ENCODE measurements around the gene OXGR1.

Gene OXGR1

DNA sequence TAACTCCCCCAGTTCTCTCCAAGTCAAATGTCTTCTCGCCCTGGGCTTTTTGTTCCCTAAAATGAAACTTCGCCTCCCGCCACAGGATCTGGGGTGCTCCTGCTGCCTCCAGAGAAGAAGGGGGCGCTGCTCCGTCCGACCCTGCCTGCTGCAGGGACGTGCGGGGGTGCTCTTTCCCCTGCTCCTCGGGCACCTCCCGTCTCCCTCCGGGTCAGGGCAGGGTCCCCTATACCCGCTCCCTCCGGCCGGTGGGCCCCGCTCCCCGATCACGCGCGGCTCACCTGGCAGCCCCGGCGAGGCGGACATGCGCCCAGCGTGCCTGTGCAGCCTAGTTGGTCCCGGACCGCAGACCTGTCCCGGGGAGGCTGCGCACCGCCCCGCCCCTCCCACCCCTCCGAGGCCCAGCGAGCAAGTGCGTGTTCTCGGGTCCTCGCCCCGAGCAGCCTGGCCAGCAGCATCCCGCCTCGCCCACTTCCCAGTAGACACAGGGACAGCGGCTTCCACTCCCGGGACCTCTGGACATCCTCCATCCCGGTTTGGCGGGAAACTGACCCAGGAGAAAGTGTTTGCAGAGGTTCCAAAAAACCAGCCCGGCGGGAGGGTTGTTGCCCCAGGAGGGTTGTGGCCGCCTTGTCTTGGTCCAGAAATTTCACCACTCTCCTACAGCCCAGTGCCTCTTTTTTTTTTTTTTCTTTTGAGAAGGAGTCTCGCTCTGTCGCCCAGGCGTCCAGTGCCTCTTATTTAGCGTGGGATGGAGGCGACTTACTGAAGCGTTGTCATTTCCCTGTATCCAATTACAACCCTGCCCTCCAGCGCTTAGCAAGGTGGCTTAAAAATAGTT lies at the start of gene OXGR1:
OXGR1 (minus strand) TSS at position 460 of the 841 bp plus-strand sequence. CDS start 6,717 bp downstream, outside the sequence.
- TF ChIP-seq, protein P1, sequence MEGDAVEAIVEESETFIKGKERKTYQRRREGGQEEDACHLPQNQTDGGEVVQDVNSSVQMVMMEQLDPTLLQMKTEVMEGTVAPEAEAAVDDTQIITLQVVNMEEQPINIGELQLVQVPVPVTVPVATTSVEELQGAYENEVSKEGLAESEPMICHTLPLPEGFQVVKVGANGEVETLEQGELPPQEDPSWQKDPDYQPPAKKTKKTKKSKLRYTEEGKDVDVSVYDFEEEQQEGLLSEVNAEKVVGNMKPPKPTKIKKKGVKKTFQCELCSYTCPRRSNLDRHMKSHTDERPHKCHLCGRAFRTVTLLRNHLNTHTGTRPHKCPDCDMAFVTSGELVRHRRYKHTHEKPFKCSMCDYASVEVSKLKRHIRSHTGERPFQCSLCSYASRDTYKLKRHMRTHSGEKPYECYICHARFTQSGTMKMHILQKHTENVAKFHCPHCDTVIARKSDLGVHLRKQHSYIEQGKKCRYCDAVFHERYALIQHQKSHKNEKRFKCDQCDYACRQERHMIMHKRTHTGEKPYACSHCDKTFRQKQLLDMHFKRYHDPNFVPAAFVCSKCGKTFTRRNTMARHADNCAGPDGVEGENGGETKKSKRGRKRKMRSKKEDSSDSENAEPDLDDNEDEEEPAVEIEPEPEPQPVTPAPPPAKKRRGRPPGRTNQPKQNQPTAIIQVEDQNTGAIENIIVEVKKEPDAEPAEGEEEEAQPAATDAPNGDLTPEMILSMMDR (IDR thresholded peaks at IDR 0.05) = no peak

DNA sequence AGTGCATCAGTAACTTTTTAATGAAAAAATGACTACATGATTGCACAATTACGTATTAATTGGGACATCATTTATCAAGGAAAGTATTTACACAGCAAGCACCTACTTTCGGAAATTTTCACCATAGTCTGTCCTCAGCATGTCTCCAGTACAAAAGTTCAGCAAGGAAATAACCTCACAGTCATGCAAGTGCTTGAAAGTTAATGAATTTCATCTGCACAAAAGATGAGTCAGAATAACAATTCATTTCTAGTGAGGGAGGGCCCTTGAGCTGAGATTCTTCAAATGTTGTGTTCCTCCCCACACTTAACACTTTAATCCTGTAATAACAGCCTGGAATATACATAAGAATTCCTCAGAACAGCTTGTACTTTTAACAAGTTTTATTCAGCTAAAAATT lies 49.0 kb upstream of the OXGR1 start:
- TF ChIP-seq, protein P1 (IDR thresholded peaks at IDR 0.05) = no peak

DNA sequence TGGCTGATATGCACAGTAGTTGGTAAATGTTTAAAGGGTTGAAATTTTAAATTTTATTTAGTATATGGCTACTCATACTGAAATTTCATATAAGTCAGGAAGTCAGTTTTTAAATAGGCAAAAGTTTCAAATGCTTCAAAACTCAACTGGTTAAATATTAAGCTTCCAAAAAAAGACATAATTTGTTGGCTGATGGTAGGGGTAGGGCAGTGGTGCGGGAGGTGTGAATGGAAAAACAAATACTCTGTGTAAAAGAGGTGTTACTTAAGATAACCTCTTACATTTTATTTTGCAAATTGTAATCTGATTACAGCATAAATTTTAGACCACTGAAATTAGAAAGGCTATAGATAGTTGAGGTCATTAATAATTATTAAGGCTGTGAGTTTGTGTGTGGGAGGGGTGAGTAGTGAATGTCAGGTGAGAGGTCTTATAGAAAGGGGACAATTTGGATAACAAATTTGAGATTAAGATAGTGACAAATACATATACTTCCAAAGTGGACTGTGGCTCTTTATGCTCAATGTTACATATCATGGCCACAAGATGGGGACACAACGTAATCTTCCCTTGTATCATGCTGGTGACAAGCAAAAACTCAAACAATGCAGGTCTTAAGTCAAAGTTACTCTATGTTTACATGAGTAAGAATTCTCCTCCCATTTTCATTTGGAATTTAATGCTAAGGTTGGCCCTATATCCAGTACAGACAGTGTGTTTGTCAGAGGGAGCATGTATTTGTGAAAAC lies 36.6 kb upstream of the OXGR1 start:
- TF ChIP-seq, protein P1 (IDR thresholded peaks at IDR 0.05) = peak; percentile 31; the same call in 1 of the 2 replicates

DNA sequence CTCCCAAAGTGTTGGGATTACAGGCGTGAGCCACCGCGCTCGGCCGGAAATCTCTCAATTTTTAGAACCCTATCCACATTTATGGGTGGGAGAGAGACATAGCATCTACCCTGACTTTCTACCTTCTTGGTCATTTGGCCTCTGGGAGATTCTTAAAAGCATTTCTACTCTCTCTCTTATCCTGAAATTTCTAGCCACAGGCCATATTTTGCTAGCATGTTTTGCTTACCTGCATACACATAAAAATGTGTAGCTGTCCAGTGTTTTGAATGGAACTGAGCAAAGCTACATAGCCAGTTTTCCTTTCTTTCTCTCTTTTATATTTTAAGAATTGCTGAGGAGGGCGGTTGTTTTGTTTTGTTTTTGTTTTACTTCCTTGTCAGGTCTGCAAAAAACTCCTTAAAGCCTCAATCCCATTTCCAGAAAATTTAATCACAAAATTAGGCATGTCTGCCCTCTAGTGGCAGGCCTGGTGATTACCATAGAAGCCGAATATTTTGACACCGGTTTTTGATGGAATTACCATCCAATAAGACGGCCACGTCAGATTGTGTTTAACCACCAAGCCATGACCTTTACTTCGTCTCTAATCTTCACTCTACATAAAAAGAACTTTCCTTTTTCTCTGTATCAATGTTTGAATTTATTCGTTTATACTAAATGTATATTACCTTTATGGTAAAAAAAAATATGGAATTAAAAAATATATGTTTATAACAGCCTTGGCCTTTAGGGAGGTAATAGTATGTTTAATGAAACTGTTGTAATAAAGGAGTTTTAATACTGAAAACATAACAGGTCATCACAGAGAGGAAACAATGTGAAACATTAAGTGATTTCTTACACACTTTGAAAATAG lies 34.4 kb upstream of the OXGR1 start:
- TF ChIP-seq, protein P1 (IDR thresholded peaks at IDR 0.05) = peak; percentile 77

DNA sequence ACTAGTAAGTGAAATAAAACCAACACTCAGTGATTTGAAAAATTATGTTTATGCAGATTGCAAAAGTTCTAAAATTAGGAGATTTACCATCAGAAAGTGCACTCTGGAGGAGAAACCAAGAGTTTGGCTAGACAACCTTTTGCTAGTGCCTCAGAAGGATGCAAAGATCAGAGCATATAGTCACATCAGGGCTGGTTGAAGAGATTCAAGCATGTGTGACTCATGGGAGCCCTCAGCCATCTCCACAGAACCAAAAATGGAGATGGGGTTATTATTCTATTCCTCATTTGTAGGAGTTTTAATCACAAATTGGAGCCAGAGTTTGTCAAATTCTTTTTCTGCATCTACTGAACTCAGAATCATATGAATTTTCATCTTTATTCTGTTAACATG lies 32.9 kb upstream of the OXGR1 start:
- TF ChIP-seq, protein P1 (IDR thresholded peaks at IDR 0.05) = no peak

DNA sequence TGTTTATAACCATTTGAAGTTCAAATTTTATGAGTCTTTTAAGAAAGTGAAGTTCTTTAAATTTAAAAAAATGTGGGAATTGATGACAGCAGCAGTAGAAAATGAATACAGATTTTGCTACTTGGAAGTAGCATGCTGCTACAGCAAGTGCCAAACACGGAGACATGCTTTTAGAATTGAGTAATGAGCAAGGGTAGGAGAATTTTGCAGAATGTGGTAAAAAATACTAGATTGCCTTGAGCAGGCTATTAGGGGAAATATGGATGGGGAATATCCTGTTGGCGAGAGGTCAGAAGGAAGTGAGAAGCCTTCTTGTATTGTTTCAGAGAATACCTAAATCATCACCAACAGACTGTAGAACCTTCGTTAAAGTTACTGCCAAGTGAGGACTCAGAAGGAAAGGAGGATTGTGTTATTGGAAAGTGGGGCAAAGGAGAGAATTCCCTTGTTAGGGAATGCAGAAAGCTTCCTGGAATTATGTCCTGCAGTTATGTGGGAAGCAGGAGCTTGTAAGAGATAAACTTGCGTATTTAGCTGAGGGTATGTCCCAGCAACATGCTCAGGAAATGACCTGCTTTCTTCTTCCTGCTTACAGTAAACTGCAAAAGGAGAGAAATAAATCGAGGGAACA lies 32.4 kb upstream of the OXGR1 start:
- TF ChIP-seq, protein P1 (IDR thresholded peaks at IDR 0.05) = no peak

DNA sequence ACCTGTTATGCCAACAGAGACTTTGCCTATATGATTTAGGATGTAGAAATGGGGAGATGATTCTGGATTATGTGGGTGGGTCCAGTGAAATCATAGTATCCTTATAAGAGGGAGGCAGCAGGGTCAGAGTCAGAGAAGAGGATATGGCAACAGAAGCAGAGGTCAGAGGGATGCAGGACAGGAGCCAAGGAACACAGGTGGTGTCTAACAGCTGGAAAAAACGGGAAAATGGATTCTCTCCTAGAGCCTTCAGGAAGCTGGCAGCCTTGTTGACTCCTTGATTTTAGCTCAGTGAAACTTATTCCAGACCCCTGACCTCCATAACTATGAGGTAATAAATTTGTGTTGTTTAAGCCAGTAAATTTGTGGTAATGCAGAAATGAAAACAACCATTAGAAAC lies 28.8 kb upstream of the OXGR1 start:
- TF ChIP-seq, protein P1 (IDR thresholded peaks at IDR 0.05) = no peak

Data from LNCAP (cell line).